HG02885 (cell line): Measurements from ENCODE around the gene NKX6-2.

Experiments used
- ATAC-seq: cut with Tn5 transposase; IDR thresholded peaks from one replicate; pipeline ENCODE4 v1.9.1; 2021; ENCODE audit warnings: mild to moderate bottlenecking; ENCODE audit not compliant: unreplicated experiment, poor library complexity

The NKX6-2 gene

GRCh38 chr10:132762267-132762666, 23.7 kb downstream of the NKX6-2 start:
- no peak for ATAC-seq

DNA sequence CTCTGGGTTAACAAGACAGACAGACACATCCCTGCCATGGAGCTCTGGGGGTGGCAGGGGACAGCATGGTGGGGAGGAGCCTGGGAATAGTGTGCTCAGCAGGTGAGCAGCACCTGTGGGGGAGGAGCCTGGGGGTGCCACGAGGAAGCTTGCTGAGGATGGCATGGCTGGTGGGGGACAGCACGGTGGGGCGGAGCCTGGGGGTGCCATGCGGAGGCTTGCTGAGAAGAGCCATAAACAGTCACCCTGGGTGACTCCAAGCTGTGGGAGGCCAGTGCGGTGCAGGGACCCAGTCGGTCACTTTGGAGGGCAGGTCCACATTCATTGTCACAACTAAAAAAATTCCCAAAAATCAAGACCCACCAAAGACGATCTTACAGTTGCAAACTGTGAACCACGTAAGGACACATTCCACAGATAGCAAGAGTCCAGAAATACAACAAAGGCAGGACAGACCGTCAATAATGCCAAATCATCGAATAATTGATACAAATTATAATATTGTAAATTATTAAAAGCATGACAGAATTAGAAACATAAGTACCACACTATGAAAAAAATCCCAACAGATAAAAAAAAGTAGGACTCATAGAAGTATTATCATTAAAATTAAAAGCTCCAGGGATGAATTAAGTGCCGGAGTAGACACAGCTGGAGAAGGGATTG, 24.4 kb downstream of the NKX6-2 start:
- ATAC-seq: no peak

- no peak for ATAC-seq
These were observed 27.1 kb downstream of the NKX6-2 start for GRCh38 chr10:132758865-132759264.

- ATAC-seq: no peak
These were observed 28.8 kb downstream of the NKX6-2 start for GRCh38 chr10:132757171-132757570.

GRCh38 chr10:132756591-132756990, 29.4 kb downstream of the NKX6-2 start:
- no peak for ATAC-seq

GRCh38 chr10:132755166-132755711, 30.7 kb downstream of the NKX6-2 start:
- no peak for ATAC-seq

- no peak for ATAC-seq
These were observed 31.9 kb downstream of the NKX6-2 start for GRCh38 chr10:132754071-132754470.

DNA sequence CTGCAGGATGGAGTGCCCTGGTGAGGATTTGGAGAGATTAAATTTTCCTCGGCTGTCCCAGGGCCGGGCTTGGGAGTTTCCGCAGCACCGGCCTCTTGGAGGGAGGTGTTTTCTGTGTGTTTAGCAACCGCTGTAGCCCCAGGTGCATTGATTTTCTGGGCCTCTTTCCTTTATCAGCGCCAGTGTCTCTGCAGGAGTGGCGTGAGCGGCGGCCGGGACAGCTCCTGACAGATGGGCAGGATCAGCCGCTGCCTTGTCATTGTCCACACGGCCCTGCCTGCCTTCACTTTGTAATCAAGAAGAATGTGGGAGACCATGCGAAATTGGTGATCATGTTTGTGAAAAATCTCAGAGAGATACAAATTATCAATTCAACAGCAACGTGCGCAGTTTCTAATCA, 32.4 kb downstream of the NKX6-2 start:
- ATAC-seq: no peak

GRCh38 chr10:132752961-132753360, 33.0 kb downstream of the NKX6-2 start:
- no peak for ATAC-seq

GRCh38 chr10:132752378-132752777, 33.6 kb downstream of the NKX6-2 start:
- no peak for ATAC-seq

- no peak for ATAC-seq
These were observed 35.0 kb downstream of the NKX6-2 start for GRCh38 chr10:132750936-132751335.

DNA sequence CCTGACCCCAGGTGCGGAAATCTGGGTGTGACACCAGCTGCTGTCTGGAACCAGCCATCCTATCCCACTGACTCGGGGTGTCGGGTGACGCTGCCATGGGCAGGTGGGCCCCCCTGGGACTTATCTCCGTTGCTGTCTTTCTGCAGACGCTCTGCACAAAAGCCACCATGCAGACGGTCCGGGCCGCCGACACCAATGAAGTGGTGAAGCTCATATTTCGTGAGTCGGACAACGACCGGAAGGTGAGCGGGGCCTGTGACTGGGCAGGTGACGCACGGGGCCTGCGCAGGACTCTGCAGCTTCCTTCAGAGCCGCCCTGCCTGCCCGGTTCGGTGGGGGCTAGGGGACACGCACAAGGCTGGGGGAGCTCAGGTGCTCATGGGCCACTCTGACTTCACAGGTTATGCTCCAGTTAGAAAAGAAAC, 36.6 kb downstream of the NKX6-2 start:
- ATAC-seq: no peak

- ATAC-seq: no peak
These were observed 37.2 kb downstream of the NKX6-2 start for GRCh38 chr10:132748545-132749370.

- ATAC-seq: no peak
These were observed 37.8 kb downstream of the NKX6-2 start for GRCh38 chr10:132748135-132748534.

DNA sequence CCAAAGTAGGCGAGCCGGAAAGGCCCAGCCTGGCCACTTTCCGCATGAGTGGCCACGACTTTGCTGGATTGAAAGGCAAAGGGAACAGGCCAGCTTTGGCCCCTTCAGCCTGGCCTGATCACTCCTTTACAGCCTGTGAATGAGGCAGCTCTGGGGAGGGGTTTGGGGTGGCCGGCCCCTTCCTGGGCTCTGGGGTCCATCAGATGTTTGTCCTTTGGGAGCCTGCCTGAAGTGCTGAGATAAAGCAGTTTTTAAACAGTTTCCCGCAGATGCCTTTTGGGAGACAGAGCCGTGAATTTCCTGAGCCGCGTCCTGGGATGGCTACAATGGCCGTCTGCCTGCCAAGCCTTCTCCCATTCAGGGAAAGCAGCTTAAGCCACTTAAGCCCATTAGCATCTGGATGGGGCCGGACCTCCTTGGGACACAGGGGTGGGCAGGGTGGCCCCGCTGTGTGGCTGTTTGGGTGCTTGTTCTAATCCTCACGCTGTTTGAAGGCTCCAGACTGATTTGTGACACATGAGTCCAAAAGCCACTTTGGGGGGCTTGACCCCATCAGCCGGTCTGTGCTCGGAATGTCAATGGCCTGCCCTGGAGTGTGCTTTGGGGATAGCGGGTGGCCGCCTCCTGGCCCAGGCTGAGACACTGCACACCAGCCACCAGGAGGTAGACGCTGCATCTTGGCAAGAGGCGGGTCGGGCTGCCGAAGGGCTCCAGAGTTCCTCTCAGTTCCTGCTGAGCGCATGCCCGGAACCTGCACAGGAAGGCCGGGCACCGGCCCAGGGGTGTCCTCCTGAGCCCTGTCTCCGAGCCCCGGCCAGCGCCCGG, 38.9 kb downstream of the NKX6-2 start:
- ATAC-seq: no peak

DNA sequence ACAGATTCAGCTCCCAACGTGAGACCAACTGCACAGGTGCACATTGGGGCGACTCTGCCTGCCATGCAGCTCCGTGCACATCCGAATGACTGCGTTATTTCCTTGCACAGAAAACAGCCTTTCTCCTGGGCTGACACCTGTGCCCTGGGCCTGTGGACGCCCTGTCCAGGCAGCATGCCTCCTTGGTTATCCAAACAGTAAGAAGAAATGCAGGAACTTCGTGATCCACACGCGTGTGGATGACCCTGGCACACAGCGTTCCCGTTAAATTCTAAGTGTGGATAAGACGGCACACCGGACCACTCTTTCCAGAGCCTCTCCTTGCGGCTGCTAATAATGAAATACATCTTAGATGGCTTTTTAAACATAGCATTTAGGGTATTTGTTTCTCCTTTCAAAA, 39.6 kb downstream of the NKX6-2 start:
- ATAC-seq: no peak

- ATAC-seq: no peak
These were observed 40.0 kb downstream of the NKX6-2 start for GRCh38 chr10:132745971-132746370.

- ATAC-seq: no peak
These were observed 40.4 kb downstream of the NKX6-2 start for GRCh38 chr10:132745511-132745910.

DNA sequence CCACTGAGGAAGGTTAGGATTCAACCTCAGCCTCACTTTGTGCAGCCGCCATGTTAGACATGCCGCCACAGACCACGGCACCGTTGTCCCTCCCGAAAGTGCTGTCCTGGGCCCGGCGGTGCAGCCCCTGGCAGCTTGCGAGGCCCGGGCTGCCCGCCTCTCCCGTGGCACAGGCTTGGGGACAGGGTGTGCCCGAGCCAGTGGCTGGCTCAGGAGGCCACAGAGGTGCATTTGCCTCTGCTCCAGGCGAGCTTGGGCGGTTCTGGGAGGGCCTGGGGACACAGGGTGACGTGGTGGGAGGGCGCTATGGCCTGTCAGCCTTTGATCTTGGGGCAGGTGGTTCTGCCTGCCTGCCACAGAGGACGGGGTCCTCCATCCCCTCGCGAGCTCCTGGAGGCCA, 41.1 kb downstream of the NKX6-2 start:
- ATAC-seq: no peak

- ATAC-seq: no peak
These were observed 41.9 kb downstream of the NKX6-2 start for GRCh38 chr10:132743925-132744490.
